LNCaP clone FGC (cell line): ENCODE measurements around the gene CD99L2.
"Not testable (repeated sequence)": the region's sequence is repeated elsewhere in the genome, so short reads cannot be mapped to it uniquely, and the experiment has no call there.

Experiments used
- DNase-seq: peaks from one replicate; pipeline ENCODE4 v3.0.0-alpha.2; 2011; ENCODE audit warnings: low read depth
- H3K4me3 ChIP-seq: 2 replicates; pipeline ENCODE4 v1.5.1; 2011; ENCODE audit warnings: mild to moderate bottlenecking, low read depth, low read length, control low read depth
- CTCF ChIP-seq: IDR thresholded peaks from 2 replicates; pipeline ENCODE4 v1.5.1; 2012; ENCODE audit warnings: mild to moderate bottlenecking; ENCODE audit not compliant: control insufficient read depth, insufficient read depth; ENCODE audit errors: extremely low read depth

Gene CD99L2

DNA sequence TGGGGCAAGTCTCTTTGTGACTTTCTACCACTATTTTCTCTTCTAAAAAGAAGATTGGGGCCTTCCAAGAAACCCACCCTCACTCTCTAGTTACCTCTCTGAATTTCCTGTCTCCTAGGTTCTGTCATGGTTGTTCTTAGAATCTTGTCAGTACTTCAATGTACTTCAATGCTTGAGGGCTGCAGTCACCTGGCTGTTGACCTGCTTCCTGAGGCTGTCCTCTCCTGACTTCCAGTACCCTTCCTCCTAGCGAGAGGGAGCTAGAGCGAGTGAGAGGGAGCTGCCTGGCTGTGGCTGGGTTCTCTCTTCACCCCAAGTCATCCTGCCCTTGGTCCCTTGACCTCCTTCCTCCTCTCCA is 17.7 kb downstream of the CD99L2 start:
- TF ChIP-seq CTCF, result no peak
- no peak overlapping the region for H3K4me3 ChIP-seq
- DNase-seq, result no peak

GRCh38 chrX:150879855-150880807 is 18.3 kb downstream of the CD99L2 start:
- DNase-seq, result no peak
- no peak overlapping the region for H3K4me3 ChIP-seq
- TF ChIP-seq CTCF, result no peak

GRCh38 chrX:150875621-150876020 is 22.8 kb downstream of the CD99L2 start:
- not testable (repeated sequence) for DNase-seq, H3K4me3 ChIP-seq

DNA sequence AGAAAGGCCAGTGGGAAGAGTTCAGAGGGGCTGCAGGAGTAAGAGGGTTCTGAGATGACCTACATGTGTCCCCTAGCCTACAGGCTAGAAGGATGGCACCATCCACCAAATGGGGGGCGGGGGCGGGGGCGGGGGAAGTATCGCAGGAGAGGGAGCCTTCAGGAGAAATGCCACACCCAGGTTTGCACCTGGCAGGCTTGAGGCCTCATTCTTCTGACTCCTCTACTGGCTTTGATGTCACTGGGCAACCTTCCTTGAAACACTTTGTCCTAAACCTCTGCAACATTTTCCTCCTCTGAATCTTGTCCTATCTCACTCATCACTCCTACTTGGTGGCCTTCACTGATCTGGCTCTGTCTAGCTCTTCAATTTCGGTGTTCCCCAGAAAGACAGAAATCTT is 24.0 kb downstream of the CD99L2 start:
- TF ChIP-seq CTCF, result no peak
- H3K4me3 ChIP-seq, result no peak overlapping the region
- no peak for DNase-seq

- H3K4me3 ChIP-seq, result no peak overlapping the region
- no peak for DNase-seq
- TF ChIP-seq CTCF, result no peak
Observed at GRCh38 chrX:150873616-150874015, 24.9 kb downstream of the CD99L2 start.

- no peak for DNase-seq
- no peak for TF ChIP-seq CTCF
- no peak overlapping the region for H3K4me3 ChIP-seq
Observed at GRCh38 chrX:150872773-150873336, 25.6 kb downstream of the CD99L2 start.

DNA sequence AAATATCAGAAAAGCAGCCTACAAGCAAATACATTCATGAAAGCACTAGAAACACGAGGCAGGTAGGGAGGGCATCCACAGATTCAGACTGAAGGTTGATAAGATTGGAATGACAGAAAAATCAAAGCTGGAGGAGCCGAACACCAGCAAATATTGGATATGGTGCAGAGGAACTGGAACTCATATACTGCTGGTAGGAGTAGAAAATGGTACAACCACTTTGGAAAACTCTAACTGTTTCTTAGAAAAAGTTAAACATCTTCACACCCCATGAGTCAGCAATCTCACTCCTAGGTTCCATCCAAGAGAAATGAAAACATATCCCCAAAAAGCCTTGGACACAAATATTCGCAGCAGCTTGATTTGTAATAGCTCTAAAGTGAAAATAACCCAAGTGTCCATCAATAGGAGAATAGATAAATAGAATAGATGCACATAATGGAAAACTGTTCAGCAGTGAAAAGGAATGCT is 27.1 kb downstream of the CD99L2 start:
- no peak overlapping the region for H3K4me3 ChIP-seq
- DNase-seq, result no peak
- no peak for TF ChIP-seq CTCF
